Activated T-cell treated with anti-CD3 and anti-CD28 coated beads for 48 hours (primary cell): Measurements from ENCODE around the gene TMCO2.

Experiments used
- DNase-seq: peaks from one replicate; pipeline ENCODE4 v3.0.0-alpha.2; 2020; ENCODE audit warnings: low read depth

Gene TMCO2

GRCh38 chr1:40257688-40258444 is 10.1 kb downstream of the TMCO2 start, which contains the start of gene ZMPSTE24:
Gene ZMPSTE24, plus strand, starts transcription at chr1:40258236. Its CDS starts 36 bp downstream, at chr1:40258272.
- peak; percentile 93 for DNase-seq

- no peak for DNase-seq
Observed at GRCh38 chr1:40258445-40258769, 10.7 kb downstream of the TMCO2 start.

DNA sequence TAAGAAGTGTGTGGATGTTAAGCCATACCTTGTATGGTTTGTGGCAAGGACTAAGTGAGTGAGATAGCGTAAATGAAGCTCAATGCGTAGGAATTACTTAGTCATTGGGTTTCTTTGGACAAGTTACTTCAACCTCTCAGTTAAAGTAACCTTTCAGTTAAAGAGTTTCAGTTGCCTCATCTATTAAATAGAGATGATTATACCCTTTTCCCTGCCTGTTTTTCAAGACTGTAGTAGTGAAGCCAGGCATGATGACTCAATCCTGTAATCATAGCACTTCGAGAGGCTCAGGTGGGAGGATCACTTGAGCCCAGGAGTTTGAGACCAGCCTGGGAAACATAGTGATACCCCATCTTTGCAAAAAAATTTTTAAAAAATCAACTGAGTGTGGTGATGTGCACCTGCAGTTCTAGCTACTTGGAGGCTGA is 16.6 kb downstream of the TMCO2 start:
- peak; percentile 24 for DNase-seq

DNA sequence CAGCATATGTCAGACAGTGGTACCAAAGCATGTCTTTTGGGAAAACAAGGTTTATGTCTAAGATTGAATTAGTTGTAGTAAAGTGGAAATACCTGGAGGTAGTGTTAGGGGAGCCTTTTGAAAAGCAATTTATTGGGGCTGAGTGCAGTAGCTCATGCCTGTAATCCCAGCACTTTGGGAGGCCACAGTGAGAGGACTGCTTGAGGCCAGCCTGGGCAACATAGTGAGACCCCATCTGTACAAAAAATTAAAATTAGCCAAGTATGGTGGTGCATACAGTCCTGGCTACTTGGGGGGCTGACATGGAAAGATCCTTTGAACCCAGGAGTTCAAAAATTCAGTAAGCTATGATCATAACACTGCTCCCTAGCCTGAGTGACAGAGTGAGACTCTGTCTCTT is 17.6 kb downstream of the TMCO2 start:
- DNase-seq = no peak

GRCh38 chr1:40265919-40266318 is 18.2 kb downstream of the TMCO2 start:
- no peak for DNase-seq

- DNase-seq = no peak
Observed at GRCh38 chr1:40266786-40267535, 19.2 kb downstream of the TMCO2 start.

DNA sequence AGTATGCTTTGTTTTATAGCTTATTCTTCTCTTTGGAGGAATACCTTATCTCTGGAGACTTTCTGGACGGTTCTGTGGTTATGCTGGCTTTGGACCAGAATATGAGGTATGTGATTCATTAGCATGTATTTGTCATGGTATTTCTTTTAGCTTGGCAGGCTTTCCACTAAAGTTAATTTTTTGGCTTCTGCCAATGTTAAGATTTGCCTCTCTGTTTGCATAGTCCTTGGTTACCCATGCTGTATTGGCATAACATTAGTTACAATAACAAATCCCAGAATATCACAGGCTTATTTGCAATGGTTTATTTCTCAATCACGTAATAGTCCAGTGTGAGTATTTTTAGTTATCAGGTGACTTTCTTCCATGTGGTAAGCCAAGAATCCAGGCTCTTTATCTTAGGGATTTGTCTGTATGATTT is 20.0 kb downstream of the TMCO2 start:
- no peak for DNase-seq

GRCh38 chr1:40268211-40268610 is 20.5 kb downstream of the TMCO2 start:
- DNase-seq = no peak

DNA sequence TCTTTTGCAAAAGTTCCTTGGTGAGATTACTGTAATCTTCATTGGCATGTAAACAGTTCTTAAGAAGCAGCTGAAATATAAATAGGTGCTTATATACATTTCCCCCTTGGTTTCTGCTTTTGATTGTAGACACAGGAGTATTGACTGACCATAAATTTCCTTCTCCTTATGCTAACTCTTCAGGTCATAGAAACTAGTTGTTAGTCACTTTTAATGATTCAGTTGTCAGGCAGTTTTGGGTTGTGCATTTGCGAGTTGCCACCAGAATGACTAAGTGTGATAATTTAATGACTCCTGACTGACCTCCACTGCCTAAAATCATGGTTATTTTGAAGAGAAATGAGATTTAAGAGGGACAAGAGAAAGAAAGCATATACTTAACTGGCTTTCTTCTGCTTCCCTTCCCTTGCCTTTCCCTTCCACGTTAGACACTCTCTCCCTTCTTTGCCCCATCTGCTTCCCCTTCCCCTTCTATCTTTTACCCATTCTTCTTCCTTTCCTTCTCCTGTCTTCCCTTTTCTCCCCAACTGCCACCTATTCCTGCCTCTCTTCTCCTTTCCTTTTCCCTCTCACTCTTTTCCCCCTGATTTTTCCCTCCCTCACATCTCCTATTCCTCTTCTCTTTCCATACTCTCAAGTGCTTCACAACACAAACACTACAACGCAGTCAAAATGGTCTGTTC is 22.6 kb downstream of the TMCO2 start:
- DNase-seq = no peak

DNA sequence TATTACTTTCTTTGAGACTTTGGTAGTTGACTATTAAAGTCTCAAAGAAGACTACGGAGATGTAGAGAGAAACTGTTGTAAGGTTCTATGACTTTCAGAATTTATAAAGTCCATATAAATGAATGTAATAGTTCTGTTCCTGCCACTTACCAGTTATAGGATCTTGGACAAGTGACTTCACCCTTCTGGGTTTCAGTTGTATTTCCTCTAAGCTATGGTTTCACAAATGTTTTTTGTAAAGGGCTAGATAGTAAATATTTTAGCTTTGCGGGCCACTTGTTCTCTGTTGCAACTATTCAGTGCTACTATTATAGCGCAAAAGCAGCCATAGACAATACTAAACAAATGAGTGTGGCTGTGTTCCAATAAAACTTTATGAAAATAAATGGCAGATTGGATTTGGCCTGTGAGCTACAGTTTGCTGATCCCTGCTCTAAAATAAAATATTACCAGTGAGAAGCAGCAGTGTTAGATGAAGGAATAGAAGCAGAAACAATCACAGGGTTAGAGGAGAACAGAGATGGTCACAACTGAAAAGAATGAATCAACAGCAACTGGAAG is 25.0 kb downstream of the TMCO2 start:
- DNase-seq = no peak

GRCh38 chr1:40273547-40274166 is 25.9 kb downstream of the TMCO2 start:
- DNase-seq = no peak

DNA sequence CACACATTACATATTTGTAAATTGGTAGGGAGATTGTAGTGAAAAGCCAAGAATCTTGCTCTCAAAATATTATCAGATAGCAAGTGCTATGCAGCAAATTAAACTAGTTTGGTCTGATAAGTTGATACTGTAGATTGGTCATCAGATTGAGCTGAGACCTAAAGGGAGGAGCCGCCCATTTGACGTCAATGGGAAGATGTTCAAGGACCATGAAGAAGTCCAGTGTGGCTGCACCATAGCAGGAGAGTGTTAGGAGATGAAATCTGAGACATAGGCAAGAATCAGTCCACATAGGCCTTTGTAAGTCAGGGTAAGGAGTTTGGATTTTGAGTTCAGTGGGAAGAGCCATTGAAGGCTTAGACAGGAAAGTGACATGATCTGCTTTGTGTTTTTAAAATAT is 26.6 kb downstream of the TMCO2 start:
- DNase-seq = no peak

DNA sequence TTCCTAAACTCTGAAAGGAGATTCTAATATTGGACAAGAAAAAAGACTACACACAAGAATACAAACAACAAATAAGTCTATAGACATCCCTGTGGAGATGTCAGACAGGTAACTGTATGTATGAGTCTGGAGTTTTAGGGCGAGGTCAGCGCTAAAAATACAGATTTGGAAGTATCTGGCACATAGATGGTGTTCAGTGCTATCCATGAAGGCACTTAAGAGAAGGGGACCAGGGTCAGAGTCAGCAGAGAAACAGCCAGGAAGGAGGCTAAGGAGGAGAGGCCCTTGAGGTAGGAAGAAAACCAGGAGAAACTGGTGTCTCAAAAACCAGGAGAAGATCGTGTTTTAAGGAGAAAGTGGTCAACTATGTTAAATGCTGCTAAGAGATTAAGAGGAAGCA is 28.4 kb downstream of the TMCO2 start:
- DNase-seq = no peak

GRCh38 chr1:40281853-40282252 is 34.1 kb downstream of the TMCO2 start:
- no peak for DNase-seq

GRCh38 chr1:40291293-40291692 is 43.6 kb downstream of the TMCO2 start:
- no peak for DNase-seq

GRCh38 chr1:40299366-40300248 is 51.9 kb downstream of the TMCO2 start:
- no peak for DNase-seq

- DNase-seq = no peak
Observed at GRCh38 chr1:40300249-40300567, 52.5 kb downstream of the TMCO2 start.

GRCh38 chr1:40300651-40301050 is 52.9 kb downstream of the TMCO2 start:
- no peak for DNase-seq

DNA sequence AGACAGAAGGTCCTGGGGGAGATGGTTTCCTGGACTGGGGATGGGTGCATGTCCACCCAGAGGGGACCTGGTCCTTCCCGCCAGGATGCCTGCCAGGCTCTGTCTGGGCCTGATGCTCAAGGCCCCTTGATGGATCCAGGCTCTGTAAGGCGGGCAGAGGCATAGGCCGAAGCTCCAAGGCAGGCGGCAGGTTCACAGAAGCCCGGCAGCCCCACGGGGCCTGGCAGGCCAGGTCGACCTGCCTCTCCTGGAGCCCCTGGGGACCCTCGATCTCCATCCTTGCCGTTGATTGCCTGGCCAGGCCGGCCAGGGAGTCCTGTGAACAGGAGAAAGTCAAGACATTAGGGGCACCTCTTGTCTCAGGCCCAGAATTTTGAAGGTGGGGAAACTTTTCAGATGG is 53.3 kb downstream of the TMCO2 start:
- DNase-seq = no peak
